GM18517 (cell line): ENCODE data around the gene PFKP.
"Not testable (repeated sequence)": the region's sequence is repeated elsewhere in the genome, so short reads cannot be mapped to it uniquely, and the experiment has no call there.

Experiments used
- ATAC-seq: cut with Tn5 transposase; IDR thresholded peaks from one replicate; pipeline ENCODE4 v1.9.1; 2021; ENCODE audit warnings: mild to moderate bottlenecking, moderate library complexity; ENCODE audit not compliant: unreplicated experiment

Gene PFKP

DNA sequence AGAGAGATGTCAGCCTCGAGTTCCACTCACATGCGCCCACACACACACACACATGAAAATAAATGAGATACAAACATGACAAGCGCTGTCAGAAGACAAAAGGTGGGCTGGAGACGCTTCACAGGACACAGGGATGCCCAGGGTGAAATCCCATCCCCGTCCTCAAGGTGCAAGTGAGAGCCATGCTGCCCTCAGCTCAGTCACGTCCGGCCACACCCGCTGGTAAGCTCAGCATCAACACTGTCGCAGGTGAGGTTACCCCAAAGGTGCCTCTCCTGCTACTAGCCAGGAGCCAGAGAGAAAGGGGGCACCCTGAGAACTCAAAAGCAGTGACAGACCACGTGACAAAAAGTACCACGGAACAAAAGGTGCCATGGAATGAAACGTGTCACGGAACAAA is 83.0 kb downstream of the PFKP start:
- ATAC-seq = no peak

GRCh38 chr10:3150961-3151360 is 83.6 kb downstream of the PFKP start:
- ATAC-seq = no peak

- no peak for ATAC-seq
Observed at GRCh38 chr10:3151889-3152565, 84.7 kb downstream of the PFKP start.

DNA sequence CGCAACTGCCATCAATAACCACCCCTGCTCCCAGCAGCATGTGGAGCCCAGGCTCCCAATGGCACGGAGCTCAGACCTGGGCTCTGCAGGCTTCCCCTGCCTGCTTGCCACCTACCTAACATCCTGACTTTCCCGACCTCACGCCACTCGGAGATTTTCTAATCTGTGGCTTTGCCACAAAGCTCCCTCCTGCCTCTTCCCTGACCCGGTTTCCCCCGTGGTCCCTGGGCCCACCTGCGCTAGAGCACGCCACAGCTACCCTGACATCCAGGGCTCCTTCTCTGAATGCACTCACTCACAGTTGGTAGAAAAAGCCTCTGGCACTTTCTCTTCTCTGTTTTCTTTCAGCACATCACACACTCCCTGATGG is 85.2 kb downstream of the PFKP start:
- no peak for ATAC-seq

DNA sequence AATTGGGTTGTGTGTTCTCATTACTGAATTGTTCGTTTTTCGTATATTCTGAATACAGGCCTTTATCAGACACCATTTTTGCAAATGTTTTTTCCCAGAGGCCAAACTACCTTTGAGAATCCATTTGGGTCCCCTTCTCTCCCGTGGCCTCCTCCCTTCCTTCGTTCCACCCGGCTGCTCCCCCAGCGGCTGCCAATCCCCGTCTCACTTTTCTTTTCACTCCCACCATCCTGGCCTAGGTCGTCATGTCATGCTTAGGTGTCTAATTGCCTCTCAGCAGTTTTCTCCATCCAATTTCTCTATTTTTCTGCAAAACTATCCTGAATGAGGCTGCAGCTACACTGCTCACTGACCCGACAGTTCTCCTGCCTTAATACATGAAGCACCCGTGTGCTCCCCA is 87.3 kb downstream of the PFKP start:
- ATAC-seq = no peak

- ATAC-seq = no peak
Observed at GRCh38 chr10:3159152-3159551, 91.8 kb downstream of the PFKP start.

GRCh38 chr10:3162533-3162932 is 95.2 kb downstream of the PFKP start:
- no peak for ATAC-seq

GRCh38 chr10:3163879-3164278 is 96.5 kb downstream of the PFKP start:
- ATAC-seq = no peak

DNA sequence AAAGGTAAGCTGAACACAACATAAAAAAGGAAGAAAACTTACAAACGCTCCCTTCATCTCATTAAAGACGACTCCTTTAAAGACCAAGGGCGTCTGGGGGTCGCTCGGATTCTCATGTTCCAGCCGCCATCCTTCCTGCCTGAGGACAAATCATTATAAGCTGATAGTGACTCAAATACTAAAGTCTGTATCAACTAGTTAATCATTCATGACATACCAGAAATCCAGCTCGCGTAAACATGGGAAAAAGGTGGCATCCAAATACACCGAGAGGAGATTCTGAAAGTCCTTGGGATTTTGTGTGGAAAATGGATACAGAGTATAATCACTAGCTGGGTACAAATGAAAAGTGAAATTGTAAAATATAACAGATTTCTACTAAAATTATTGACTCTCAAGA is 97.8 kb downstream of the PFKP start:
- no peak for ATAC-seq

GRCh38 chr10:3166496-3167290 is 99.3 kb downstream of the PFKP start:
- ATAC-seq = no peak

DNA sequence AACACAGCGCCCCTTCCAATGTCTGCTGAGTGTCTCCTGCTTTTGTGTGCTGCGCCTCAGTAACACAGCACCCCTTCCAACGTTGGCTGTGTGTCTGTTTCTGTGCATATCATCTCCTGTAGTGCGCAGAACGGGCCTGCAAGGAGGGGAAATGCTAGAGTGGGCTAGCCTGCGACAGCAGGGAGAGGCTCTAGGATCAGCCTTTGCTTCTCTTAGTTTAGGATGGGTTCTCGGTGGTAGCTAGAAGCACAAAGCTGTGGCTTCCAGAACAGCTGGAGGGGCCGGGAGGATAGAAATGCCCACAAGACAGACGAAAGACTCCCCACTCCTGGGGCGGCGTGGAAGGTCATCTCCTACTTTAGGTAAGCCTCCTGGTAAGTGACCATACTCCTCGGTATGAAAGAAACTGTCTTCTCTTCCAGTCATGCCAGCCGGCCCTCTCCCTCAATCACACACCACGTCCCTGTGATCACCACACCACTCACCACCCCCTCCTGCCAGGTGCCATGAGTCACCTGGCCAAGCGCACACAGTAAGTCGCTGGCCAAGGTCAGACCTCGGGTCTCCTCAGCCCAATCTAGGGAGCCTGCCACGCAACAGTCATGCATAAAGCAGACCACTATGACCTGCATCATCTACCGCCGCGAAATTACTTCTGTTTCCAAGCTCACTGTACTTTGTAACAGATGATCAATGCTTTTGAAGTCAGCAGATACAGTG is 100.4 kb downstream of the PFKP start:
- no peak for ATAC-seq

GRCh38 chr10:3169271-3169670 is 101.9 kb downstream of the PFKP start:
- ATAC-seq = no peak

DNA sequence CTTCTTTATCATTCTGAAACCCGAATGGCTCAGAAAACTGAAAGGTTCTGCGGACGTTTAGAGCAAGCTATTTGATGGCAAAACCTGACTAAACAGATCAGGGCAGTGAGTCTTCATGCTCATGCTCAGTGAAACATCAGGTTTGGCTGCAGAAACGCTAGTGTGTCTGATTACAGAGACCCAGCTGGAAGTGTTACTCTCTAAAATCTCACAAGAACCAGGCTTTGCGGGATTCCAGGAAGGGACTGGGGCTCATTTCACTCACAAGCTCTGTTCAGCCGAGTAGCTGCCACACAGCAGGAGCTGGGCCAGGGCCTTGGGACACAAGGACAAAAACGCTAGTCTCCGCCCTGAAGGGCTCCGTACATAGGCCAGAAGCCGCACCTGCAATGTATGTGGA is 102.3 kb downstream of the PFKP start:
- ATAC-seq = no peak

DNA sequence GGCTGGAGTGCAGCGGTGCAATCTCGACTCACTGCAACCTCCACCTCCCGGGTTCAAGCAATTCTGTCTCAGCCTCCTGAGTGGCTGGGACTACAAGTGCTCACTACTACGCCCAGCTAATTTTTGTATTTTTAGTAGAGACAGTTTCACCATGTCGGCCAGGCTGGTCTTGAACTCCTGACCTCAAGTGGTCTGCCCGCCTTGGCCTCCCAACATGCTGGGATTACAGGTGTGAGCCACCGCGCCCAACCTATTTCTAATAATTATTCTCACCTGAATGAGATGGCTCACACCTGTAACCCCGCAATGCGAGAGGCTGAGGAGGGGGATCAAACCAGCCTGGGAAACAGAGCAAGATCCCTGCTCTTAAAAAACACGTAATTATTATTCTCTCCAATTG is 104.1 kb downstream of the PFKP start:
- ATAC-seq = not testable (repeated sequence)

DNA sequence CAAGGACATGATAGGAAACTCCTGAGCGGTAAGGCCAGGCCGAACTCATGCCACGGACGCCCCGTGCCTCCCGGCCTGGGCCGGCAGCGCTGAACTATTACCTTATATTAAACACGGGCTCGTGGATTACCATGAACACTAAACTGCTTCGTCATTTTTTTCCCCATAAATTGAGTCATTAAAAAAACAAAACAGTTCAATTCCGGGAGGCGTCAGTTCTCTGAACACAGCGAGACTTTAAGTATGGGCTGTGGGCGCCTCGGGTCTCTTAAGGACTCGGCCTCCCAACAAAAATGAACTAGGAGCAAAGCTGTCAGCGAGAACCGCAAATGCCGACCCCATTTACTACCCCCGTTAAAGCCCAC is 104.7 kb downstream of the PFKP start:
- ATAC-seq = no peak

DNA sequence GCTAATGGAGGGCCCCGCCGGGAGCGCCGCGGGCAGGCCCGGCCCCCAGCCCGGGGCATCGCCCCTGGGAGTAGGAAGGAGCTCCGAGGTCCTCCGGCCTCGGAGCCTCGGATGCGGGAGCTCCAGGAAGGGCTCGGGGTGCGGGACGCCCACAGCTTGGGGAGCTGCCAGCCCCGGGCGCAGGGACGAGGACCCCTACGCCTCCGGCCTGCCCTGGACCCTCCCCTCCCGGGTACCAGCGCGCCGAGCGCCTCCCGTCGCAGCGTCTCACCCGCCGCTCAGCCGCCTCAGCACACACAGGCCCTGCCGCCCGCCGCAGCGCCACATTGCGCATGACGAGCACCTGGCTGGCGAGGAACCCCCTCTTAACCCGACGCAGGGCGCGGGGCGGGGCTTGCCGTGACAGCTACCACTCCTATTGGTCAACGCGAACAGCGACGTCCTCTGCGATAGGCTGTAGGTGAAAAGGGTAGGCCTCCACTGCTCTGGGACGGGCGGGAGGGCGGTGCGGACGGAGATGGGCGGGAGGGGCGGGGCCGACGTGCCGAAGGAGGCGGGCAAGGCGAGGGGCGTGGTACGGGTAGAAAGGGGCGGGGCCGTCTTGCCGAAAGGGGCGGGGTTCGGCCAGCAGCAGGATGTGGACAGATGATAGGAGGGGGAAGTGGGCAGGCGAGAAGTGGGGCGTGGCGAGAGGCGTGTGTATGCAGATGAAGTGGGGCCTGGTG is 105.3 kb downstream of the PFKP start, which contains the start of gene PITRM1:
TSS of gene PITRM1 (minus strand) at position 337 of the 725 bp plus-strand sequence. CDS start at position 327, 10 bp downstream.
- ATAC-seq = peak; percentile 96

DNA sequence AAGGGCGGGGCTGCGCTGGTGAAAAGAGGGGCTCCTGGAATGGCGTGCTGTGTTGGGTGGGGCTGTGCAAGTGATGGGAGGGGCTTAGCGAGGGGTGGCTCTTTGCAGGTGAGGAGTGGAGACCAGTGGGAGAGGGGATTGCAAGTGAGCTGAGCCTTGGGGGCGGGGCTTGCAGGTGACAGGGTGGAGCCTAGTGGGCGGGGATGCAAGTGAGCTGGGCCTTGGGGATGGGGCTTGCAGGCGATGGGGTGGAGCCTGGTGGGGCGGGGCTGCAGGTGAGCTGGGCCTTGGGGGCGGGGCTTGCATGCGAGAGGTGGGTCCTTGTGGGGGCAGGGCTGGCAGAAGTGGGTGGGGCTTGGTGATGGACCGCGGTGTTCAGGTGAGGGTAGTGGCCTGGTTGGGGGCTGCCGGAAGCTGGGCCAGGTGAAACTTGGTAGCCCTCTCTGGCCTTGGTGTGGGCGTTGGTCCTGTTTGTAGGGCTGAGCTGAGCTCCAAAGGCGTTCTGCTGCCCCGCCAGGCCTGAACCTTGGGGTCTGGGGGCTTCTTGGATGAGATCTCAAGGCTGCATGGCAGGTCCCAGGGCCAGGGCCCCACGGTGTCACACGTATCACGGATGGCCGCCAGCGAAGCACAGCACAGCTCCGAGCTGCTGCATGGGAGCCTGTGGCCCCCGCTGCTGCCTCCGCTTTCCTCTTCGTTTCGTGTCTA is 106.0 kb downstream of the PFKP start:
- ATAC-seq = peak; percentile 6

DNA sequence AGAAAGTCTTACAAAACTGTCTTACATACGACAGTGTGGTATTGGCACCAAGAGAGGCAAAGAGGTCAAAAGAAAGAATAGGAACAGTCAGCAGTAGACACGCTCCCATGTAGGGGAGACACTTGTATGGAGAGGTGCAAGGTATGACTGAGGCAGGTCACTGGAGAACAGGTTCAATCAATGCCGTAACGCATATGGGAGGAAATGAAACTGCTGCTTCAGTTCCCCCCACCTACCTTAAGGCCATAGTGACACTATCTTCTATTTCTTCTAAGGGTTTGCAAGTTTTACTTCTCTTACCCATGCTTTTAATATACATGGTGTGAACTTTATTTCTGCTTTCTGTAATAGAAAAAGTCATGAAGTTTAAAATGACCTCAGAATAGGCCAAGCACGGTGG is 110.7 kb downstream of the PFKP start:
- no peak for ATAC-seq

GRCh38 chr10:3179174-3179573 is 111.8 kb downstream of the PFKP start:
- ATAC-seq = no peak

DNA sequence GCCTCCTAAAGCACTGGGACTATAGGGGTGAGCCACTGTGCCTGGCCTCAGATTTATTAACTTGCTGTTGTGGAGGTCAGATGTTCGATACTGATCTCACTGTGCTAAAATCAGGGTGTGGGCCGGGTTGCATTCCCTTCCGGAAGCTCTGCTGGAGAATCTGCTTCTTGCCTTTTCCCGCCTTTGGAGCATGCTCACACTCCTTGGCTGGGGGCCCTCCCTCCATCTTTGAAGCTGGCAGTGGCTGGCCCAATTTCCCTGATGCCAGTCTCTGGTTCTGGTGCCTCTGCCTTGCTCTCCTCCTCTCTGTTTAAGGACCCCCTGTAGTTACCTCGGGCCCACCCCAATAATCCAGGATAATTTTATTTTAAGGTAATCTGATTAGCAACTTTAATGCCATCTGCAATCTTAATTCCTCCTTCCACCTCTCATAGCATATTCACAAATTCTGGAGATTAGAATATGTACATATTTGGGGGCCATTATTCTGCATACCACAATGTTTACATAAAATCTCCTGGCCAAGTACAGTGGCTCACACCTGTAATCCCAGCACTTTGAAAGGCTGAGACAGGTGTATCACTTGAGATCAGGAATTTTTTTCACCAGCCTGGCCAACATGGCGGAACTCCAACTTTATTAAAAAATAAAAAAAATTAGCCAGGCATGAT is 113.1 kb downstream of the PFKP start:
- no peak for ATAC-seq
